Caco-2 (cell line): Measurements from ENCODE around the gene DNAH7. TPM values are rescaled to one million over a fixed set of nuclear protein-coding genes. Genes with fewer than 3 reads are reported as not detected.

Experiments used
- BruUV-seq: library from RNA; stranded (reverse); fragments of 400-500 nt; replicated peaks from 2 replicates; lab custom pipeline; 2021; lab: Mats Ljungman, UMichigan
- CTCF ChIA-PET: fragments of 300-600 bp; sonication (Branson Sonifier 250); formaldehyde crosslinking; loops from one replicate; lab custom pipeline; 2022; ENCODE audit warnings: antibody characterized with exemption; lab: Charles Lee
- POLR2A ChIA-PET: fragments of 300-600 bp; sonication (Branson Sonifier 250); formaldehyde crosslinking; loops from one replicate; lab custom pipeline; 2022; ENCODE audit warnings: antibody characterized with exemption; lab: Charles Lee
- DNase-seq, 2 experiments: peaks; one replicate each; pipeline versions ENCODE4 v3.0.0 to v3.0.0-alpha.2; 2020 to 2022
- H3K27me3 ChIP-seq: replicated peaks from 2 replicates; pipeline ENCODE4 v1.6.0; 2011; ENCODE audit warnings: low read length; ENCODE audit not compliant: control insufficient read depth, insufficient read depth
- H3K36me3 ChIP-seq: 2 replicates; pipeline ENCODE4 v1.5.1; 2011; ENCODE audit warnings: low read length; ENCODE audit not compliant: control insufficient read depth, insufficient read depth
- H3K4me1 ChIP-seq: fragments of 250-450 bp; sonication (Bioruptor Pico); 2 replicates; pipeline ENCODE4 v1.5.1; 2020; ENCODE audit warnings: mild to moderate bottlenecking
- H3K4me3 ChIP-seq: 2 replicates; pipeline ENCODE4 v1.5.1; 2011; ENCODE audit warnings: low read depth, mild to moderate bottlenecking, control low read depth, low read length
- H3K9me3 ChIP-seq: fragments of 250-450 bp; sonication (Bioruptor Pico); 2 replicates; pipeline ENCODE4 v1.5.1; 2020; ENCODE audit warnings: mild to moderate bottlenecking, moderate library complexity
- H3K27ac Mint-ChIP-seq: one replicate; pipeline ENCODE4 v1.8.0; 2022; ENCODE audit warnings: mixed read lengths; ENCODE audit not compliant: unreplicated experiment
- H3K27me3 Mint-ChIP-seq: one replicate; pipeline ENCODE4 v1.8.0; 2022; ENCODE audit warnings: mixed read lengths; ENCODE audit not compliant: insufficient read depth, unreplicated experiment
- H3K36me3 Mint-ChIP-seq: one replicate; pipeline ENCODE4 v1.8.0; 2022; ENCODE audit warnings: mild to moderate bottlenecking, mixed read lengths; ENCODE audit not compliant: insufficient read depth, unreplicated experiment
- H3K4me1 Mint-ChIP-seq: one replicate; pipeline ENCODE4 v1.8.0; 2022; ENCODE audit warnings: low read depth, mixed read lengths; ENCODE audit not compliant: unreplicated experiment
- H3K4me3 Mint-ChIP-seq: one replicate; pipeline ENCODE4 v1.8.0; 2022; ENCODE audit warnings: mild to moderate bottlenecking, moderate library complexity, mixed read lengths; ENCODE audit not compliant: unreplicated experiment
- H3K9me3 Mint-ChIP-seq: one replicate; pipeline ENCODE4 v1.8.0; 2022; ENCODE audit warnings: mixed read lengths; ENCODE audit not compliant: unreplicated experiment
- intact Hi-C: fragments of 100-400 bp; cut with micrococcal nuclease; formaldehyde crosslinking; loops from one replicate; pipeline ENCODE4 v1.10.0; 2022; ENCODE audit not compliant: unreplicated experiment
- total RNA-seq: library from RNA; stranded (reverse); gene quantifications from 2 replicates; pipeline ENCODE4 v1.2.3, GENCODE V29; 2022
- TF ChIP-seq, protein P1 (sequence below), 2 experiments: fragments of 200-600 bp in 1 of 2; IDR thresholded peaks; 1 replicate in 1 of 2; 2 replicates in 1 of 2; pipeline versions ENCODE4 v1.5.1 to v1.8.0; 2011 to 2022; ENCODE audit warnings: antibody characterized with exemption in 1 of 2, control low read depth in 1 of 2, inconsistent platforms in 1 of 2, low read depth in 1 of 2, low read length in 1 of 2, mild to moderate bottlenecking in 1 of 2, moderate library complexity in 1 of 2; ENCODE audit not compliant: insufficient read depth in 1 of 2, severe bottlenecking in 1 of 2, unreplicated experiment in 1 of 2

Gene DNAH7
- total RNA-seq, 1 experiment from 2014 or later = 0.16 TPM

DNA sequence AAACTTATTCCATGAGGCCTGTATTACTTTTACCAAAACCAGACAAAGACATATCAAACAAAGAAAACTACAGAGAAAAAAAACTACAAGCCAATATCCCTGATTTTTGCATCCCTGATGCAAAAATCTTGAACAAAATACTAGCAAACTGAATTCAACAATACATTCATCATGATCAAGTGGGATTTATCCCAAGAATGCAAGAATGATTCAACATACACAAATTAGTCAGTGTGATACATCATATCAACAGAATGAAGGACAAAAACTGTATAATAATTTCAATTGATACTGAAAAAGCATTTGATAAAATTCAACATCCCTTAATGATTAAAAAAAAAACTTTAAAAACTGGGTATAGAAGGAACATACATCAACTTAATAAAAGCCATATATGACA, 304.8 kb downstream of the DNAH7 start:
- Mint-ChIP-seq H3K4me3 (no peak overlapping the region), H3K27ac (no peak overlapping the region), H3K4me1 (no peaks in the 10 kb centered on the region), H3K27me3 (no peaks in the 10 kb centered on the region), H3K9me3 (peaks cover 14% of the 10 kb centered on the region), H3K36me3 (no peaks in the 10 kb centered on the region)
- no TSS peak for BruUV-seq
- TF ChIP-seq, protein P1, sequence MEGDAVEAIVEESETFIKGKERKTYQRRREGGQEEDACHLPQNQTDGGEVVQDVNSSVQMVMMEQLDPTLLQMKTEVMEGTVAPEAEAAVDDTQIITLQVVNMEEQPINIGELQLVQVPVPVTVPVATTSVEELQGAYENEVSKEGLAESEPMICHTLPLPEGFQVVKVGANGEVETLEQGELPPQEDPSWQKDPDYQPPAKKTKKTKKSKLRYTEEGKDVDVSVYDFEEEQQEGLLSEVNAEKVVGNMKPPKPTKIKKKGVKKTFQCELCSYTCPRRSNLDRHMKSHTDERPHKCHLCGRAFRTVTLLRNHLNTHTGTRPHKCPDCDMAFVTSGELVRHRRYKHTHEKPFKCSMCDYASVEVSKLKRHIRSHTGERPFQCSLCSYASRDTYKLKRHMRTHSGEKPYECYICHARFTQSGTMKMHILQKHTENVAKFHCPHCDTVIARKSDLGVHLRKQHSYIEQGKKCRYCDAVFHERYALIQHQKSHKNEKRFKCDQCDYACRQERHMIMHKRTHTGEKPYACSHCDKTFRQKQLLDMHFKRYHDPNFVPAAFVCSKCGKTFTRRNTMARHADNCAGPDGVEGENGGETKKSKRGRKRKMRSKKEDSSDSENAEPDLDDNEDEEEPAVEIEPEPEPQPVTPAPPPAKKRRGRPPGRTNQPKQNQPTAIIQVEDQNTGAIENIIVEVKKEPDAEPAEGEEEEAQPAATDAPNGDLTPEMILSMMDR (IDR thresholded peaks at IDR 0.05; ENCODE audit: insufficient read depth in 1 of 2, low read depth in 1 of 2, low read length in 1 of 2, severe bottlenecking in 1 of 2, unreplicated experiment in 1 of 2) = no peak
- H3K36me3 ChIP-seq = no peaks in the 10 kb centered on the region
- H3K4me3 ChIP-seq = no peak overlapping the region
- no peaks in the 10 kb centered on the region for H3K4me1 ChIP-seq
- no peaks in the 10 kb centered on the region; the same call in 1 of the 2 replicates for H3K9me3 ChIP-seq
- no peak for DNase-seq
- intact Hi-C loops = no loop called here
- ChIA-PET POLR2A (no interaction called here), CTCF (no interaction called here)
- H3K27me3 ChIP-seq = no peaks in the 10 kb centered on the region

GRCh38 chr2:195759877-195760276, 308.8 kb downstream of the DNAH7 start:
- H3K27me3 ChIP-seq = no peaks in the 10 kb centered on the region
- Mint-ChIP-seq H3K27me3 (no peaks in the 10 kb centered on the region), H3K27ac (no peak overlapping the region), H3K4me3 (no peak overlapping the region), H3K9me3 (peaks cover 5% of the 10 kb centered on the region), H3K4me1 (no peaks in the 10 kb centered on the region), H3K36me3 (no peaks in the 10 kb centered on the region)
- BruUV-seq = no TSS peak
- H3K4me3 ChIP-seq = no peak overlapping the region
- H3K36me3 ChIP-seq = no peaks in the 10 kb centered on the region
- intact Hi-C loops = no loop called here
- CTCF ChIA-PET = no interaction called here
- H3K9me3 ChIP-seq = no peaks in the 10 kb centered on the region; the same call in 1 of the 2 replicates
- POLR2A ChIA-PET = no interaction called here
- TF ChIP-seq, protein P1 (IDR thresholded peaks at IDR 0.05; ENCODE audit: insufficient read depth in 1 of 2, low read depth in 1 of 2, low read length in 1 of 2, severe bottlenecking in 1 of 2, unreplicated experiment in 1 of 2) = no peak
- peaks cover 11% of the 10 kb centered on the region for H3K4me1 ChIP-seq
- no peak for DNase-seq

- DNase-seq = no peak
- H3K36me3 ChIP-seq = no peaks in the 10 kb centered on the region
- H3K9me3 ChIP-seq = no peaks in the 10 kb centered on the region; the same call in 1 of the 2 replicates
- no TSS peak for BruUV-seq
- Mint-ChIP-seq H3K4me1 (no peaks in the 10 kb centered on the region), H3K36me3 (no peaks in the 10 kb centered on the region), H3K4me3 (no peak overlapping the region), H3K27me3 (no peaks in the 10 kb centered on the region), H3K27ac (no peak overlapping the region), H3K9me3 (no peaks in the 10 kb centered on the region)
- CTCF ChIA-PET = no interaction called here
- H3K4me3 ChIP-seq = no peak overlapping the region
- no peaks in the 10 kb centered on the region for H3K27me3 ChIP-seq
- intact Hi-C loops = no loop called here
- TF ChIP-seq, protein P1 (IDR thresholded peaks at IDR 0.05; ENCODE audit: insufficient read depth in 1 of 2, low read depth in 1 of 2, low read length in 1 of 2, severe bottlenecking in 1 of 2, unreplicated experiment in 1 of 2) = no peak
- peaks cover 11% of the 10 kb centered on the region for H3K4me1 ChIP-seq
- POLR2A ChIA-PET = no interaction called here
Observed at GRCh38 chr2:195758846-195759245, 309.8 kb downstream of the DNAH7 start.
